Amygdala (tissue), 56 donors: ENCODE measurements around the gene CCR1.

Source experiments
- DNase-seq, 56 donors: peaks; one replicate each; lab custom pipeline; 2025; lab: John Stamatoyannopoulos, UW

CCR1 gene

GRCh38 chr3:46208167-46208704, at the start of gene CCR1:
Gene CCR1, minus strand, starts transcription at chr3:46208313. Its CDS starts 4,000 bp downstream, at chr3:46204313.
- peak in 16 of 56 donors; percentile 11 to 58 (median 24) for DNase-seq

- DNase-seq: no peak
Observed at GRCh38 chr3:46252980-46253379, 44.9 kb upstream of the CCR1 start.

GRCh38 chr3:46245146-46245545, 37.0 kb upstream of the CCR1 start:
- DNase-seq: no peak

GRCh38 chr3:46243560-46243959, 35.4 kb upstream of the CCR1 start:
- DNase-seq: no peak

- no peak for DNase-seq
Observed at GRCh38 chr3:46242120-46242519, 34.0 kb upstream of the CCR1 start, which contains the start of gene CCR3. Gene CCR3, plus strand, starts transcription at chr3:46242460. Its CDS starts 22,699 bp downstream, at chr3:46265159.

GRCh38 chr3:46239952-46240351, 31.8 kb upstream of the CCR1 start:
- no peak for DNase-seq

- DNase-seq: no peak
Observed at GRCh38 chr3:46239301-46239938, 31.3 kb upstream of the CCR1 start.

GRCh38 chr3:46238386-46238785, 30.3 kb upstream of the CCR1 start:
- no peak for DNase-seq

GRCh38 chr3:46236294-46237054, 28.4 kb upstream of the CCR1 start:
- no peak for DNase-seq

- no peak for DNase-seq
Observed at GRCh38 chr3:46235425-46235824, 27.3 kb upstream of the CCR1 start.

GRCh38 chr3:46233194-46233593, 25.1 kb upstream of the CCR1 start:
- no peak for DNase-seq

GRCh38 chr3:46231323-46231722, 23.2 kb upstream of the CCR1 start:
- DNase-seq: no peak

GRCh38 chr3:46228260-46229242, 20.4 kb upstream of the CCR1 start:
- DNase-seq: no peak

- no peak for DNase-seq
Observed at GRCh38 chr3:46222435-46223161, 14.5 kb upstream of the CCR1 start.

GRCh38 chr3:46221938-46222337, 13.8 kb upstream of the CCR1 start:
- no peak for DNase-seq

- no peak for DNase-seq
Observed at GRCh38 chr3:46221391-46221790, 13.3 kb upstream of the CCR1 start.

GRCh38 chr3:46218196-46218709, 10.1 kb upstream of the CCR1 start:
- no peak for DNase-seq

GRCh38 chr3:46215810-46216414, 7.8 kb upstream of the CCR1 start:
- DNase-seq: no peak

GRCh38 chr3:46214751-46215352, 6.7 kb upstream of the CCR1 start:
- DNase-seq: no peak
